ENCODE results near the gene SHB.

SHB gene

DNA sequence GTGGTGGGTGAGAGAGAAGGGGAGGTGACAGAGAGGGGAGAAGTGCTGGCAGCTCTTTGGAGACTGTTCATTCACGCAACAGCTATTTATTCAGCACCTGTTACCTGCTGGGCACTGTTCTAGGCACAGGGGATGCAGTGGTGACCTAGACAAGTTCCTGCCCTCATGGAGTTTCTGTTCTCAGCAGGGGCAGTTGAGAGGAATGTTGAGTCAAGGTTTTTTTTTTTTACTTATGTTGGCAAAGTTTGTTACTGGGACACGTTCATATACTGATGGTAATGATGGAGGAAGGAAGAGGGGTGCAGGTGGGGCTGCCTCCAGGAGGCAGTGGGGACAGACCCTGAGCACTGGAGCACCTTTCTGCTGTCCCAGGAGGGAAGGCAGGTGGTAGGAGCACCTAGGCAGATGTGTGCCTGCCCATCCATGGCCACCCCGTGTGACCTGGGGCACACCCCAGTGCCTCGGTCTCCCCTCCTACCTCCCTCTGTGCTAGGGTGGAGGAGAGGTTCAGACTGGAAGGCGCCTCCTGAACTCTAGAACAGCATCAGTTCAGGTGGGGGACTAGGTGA lies 115.7 kb downstream of the SHB start:
- Histone ChIP-seq H3K27ac (ENCODE audit: low read depth, low read length) (no peak overlapping the region), H3K9ac (ENCODE audit: low read length) (no peak overlapping the region), H3K9me3 (ENCODE audit: control insufficient read depth, insufficient read depth, low read depth, low read length) (no peaks in the 10 kb centered on the region), H3K36me3 (ENCODE audit: control insufficient read depth, insufficient read depth, low read length) (peaks cover 56% of the 10 kb centered on the region), H3K4me3 (ENCODE audit: low read depth, low read length) (no peak overlapping the region), H3K4me1 (ENCODE audit: control insufficient read depth, insufficient read depth, low read length) (peaks cover 5% of the 10 kb centered on the region; the same call in 1 of the 2 replicates), H3K27me3 (ENCODE audit: control insufficient read depth, insufficient read depth, low read length) (no peaks in the 10 kb centered on the region)

DNA sequence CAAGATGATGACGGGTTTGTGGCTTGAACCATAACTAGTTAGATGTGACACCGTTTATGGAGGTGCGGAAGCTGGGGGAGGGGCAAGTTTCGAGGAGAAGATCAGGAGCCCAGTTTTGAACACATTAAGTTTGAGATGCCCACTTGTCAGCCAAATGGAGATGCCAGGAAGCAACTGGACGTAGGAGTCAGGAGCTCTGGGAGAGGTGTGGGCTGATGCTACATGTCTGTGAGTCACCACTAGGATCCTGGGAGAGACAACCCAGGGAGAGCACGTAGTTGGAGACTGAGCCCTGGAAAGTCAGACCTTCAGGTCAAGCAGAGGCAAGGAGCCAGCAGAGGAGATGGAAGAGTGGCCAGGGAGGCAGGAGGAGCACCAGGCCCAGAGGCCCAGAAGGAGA lies 116.3 kb downstream of the SHB start:
- Histone ChIP-seq H3K27ac (ENCODE audit: low read depth, low read length) (no peak overlapping the region), H3K4me1 (ENCODE audit: control insufficient read depth, insufficient read depth, low read length) (peaks cover 5% of the 10 kb centered on the region; the same call in 1 of the 2 replicates)

DNA sequence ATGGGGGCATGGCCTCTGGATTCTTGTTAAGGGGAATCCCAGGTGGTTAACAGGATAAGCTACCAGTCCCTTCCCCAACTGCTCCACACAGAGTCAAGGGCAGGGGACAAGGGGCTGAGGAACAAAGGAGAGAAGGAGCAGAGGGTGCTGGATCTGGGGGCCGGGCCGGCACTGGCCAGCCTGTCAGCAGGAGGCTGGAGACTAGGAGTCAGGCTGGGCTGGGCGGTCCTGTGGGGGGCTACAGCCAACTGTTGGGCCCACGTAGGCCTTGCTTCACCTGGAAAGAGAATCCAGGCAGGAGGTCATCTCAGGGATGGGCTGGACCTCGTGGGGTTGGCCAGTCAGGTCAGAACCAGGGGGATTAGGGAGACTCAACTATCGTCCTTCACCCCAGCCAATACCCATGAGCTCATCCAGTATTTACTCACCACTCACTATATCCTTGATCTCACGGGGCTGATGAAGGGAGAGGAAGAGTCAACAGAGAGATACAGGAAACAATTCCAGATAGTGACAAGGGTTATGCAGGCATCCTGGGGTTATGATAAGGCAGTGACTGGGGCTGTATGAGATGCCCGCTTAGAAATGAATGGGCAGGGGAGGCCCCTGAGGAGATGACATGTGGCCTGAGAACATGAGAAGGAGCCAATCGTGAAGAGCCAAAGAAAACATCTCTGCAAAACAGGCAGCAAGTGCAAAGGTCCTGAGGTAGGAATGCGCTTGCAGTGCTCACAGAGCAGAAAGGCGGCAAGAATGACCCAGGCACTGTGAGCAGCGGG lies 117.2 kb downstream of the SHB start:
- Histone ChIP-seq H3K36me3 (ENCODE audit: control insufficient read depth, insufficient read depth, low read length) (peaks cover 69% of the 10 kb centered on the region), H3K27me3 (ENCODE audit: control insufficient read depth, insufficient read depth, low read length) (no peaks in the 10 kb centered on the region), H3K9ac (ENCODE audit: low read length) (no peak overlapping the region)

More for the DNA sequence above, 116.3 kb downstream of the SHB start:
- H3K9me3 ChIP-seq (ENCODE audit: control insufficient read depth, insufficient read depth, low read depth, low read length): no peaks in the 10 kb centered on the region
- H3K27me3 ChIP-seq (ENCODE audit: control insufficient read depth, insufficient read depth, low read length): no peaks in the 10 kb centered on the region
- peaks cover 61% of the 10 kb centered on the region for H3K36me3 ChIP-seq (ENCODE audit: control insufficient read depth, insufficient read depth, low read length)
- H3K4me3 ChIP-seq (ENCODE audit: low read depth, low read length): no peak overlapping the region
- no peak overlapping the region for H3K9ac ChIP-seq (ENCODE audit: low read length)

GRCh38 chr9:37950561-37950960 lies 118.5 kb downstream of the SHB start:
- H3K4me3 ChIP-seq (ENCODE audit: low read depth, low read length): no peak overlapping the region
- peaks cover 9% of the 10 kb centered on the region for H3K4me1 ChIP-seq (ENCODE audit: control insufficient read depth, insufficient read depth, low read length)
- H3K36me3 ChIP-seq (ENCODE audit: control insufficient read depth, insufficient read depth, low read length): peaks cover 76% of the 10 kb centered on the region
- H3K27me3 ChIP-seq (ENCODE audit: control insufficient read depth, insufficient read depth, low read length): no peaks in the 10 kb centered on the region
- H3K27ac ChIP-seq (ENCODE audit: low read depth, low read length): no peak overlapping the region
- no peaks in the 10 kb centered on the region for H3K9me3 ChIP-seq (ENCODE audit: control insufficient read depth, insufficient read depth, low read depth, low read length)
- no peak overlapping the region for H3K9ac ChIP-seq (ENCODE audit: low read length)

More for the DNA sequence above, 117.2 kb downstream of the SHB start:
- Histone ChIP-seq H3K9me3 (ENCODE audit: control insufficient read depth, insufficient read depth, low read depth, low read length) (no peaks in the 10 kb centered on the region), H3K4me1 (ENCODE audit: control insufficient read depth, insufficient read depth, low read length) (peaks cover 5% of the 10 kb centered on the region; the same call in 1 of the 2 replicates), H3K4me3 (ENCODE audit: low read depth, low read length) (no peak overlapping the region), H3K27ac (ENCODE audit: low read depth, low read length) (no peak overlapping the region)

DNA sequence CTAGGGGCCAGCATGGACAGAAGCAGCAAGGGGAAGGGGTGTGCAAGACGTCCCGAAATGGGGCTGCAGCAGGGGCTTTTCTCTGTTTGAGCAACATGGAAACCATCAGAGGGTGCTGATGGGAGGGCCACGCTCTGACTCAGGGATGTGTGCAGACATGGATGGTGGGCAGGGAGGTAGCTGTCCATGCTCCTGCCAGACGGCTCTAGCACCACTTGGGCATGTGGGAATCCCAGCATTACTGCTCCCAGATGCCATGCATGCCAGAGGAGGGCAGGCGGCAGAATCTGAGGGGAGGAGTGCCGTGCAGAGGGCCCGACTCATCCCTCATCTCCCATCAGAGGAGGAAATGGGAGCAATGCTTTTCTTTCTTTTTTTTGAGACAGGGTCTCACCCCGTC lies 119.5 kb downstream of the SHB start:
- H3K4me1 ChIP-seq (ENCODE audit: control insufficient read depth, insufficient read depth, low read length): peaks cover 19% of the 10 kb centered on the region
- no peaks in the 10 kb centered on the region for H3K27me3 ChIP-seq (ENCODE audit: control insufficient read depth, insufficient read depth, low read length)
- no peak overlapping the region for H3K9ac ChIP-seq (ENCODE audit: low read length)
- no peaks in the 10 kb centered on the region for H3K9me3 ChIP-seq (ENCODE audit: control insufficient read depth, insufficient read depth, low read depth, low read length)
- H3K27ac ChIP-seq (ENCODE audit: low read depth, low read length): no peak overlapping the region
- peaks cover 75% of the 10 kb centered on the region for H3K36me3 ChIP-seq (ENCODE audit: control insufficient read depth, insufficient read depth, low read length)
- no peak overlapping the region for H3K4me3 ChIP-seq (ENCODE audit: low read depth, low read length)

DNA sequence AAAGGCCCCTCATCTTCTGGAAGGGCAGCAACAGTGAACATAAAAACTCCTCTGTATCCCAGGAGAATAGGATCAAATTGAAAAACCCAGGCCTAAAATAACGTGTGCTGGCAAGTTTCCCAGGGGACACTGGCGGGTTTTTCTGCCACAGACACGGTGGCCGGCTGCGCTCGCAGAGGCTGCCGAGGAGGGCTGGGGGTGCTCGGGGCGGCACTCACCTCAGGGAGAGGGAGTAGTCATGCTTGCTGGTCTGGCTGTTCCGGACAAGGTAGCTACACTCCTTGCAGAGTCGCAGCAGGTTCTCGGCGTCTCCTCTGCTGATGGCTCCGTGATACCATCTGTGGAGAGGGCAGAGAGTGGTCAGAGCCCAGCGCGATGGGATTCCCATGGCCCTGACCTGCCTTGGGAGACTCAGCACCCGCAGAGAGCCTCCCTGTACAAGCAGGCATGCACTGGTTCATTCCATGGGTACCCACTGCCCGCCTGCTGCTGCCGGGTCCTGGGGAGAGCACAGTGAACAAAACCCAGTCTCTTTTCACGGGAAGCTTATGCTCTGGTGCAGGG lies 120.5 kb downstream of the SHB start:
- no peak overlapping the region for H3K9ac ChIP-seq (ENCODE audit: low read length)
- no peak overlapping the region for H3K27ac ChIP-seq (ENCODE audit: low read depth, low read length)
- H3K9me3 ChIP-seq (ENCODE audit: control insufficient read depth, insufficient read depth, low read depth, low read length): no peaks in the 10 kb centered on the region
- peaks cover 25% of the 10 kb centered on the region for H3K4me1 ChIP-seq (ENCODE audit: control insufficient read depth, insufficient read depth, low read length)
- H3K4me3 ChIP-seq (ENCODE audit: low read depth, low read length): no peak overlapping the region
- no peaks in the 10 kb centered on the region for H3K27me3 ChIP-seq (ENCODE audit: control insufficient read depth, insufficient read depth, low read length)
- H3K36me3 ChIP-seq (ENCODE audit: control insufficient read depth, insufficient read depth, low read length): peaks cover 67% of the 10 kb centered on the region

- Histone ChIP-seq H3K27ac (ENCODE audit: low read depth, low read length) (no peak overlapping the region), H3K9ac (ENCODE audit: low read length) (no peak overlapping the region), H3K36me3 (ENCODE audit: control insufficient read depth, insufficient read depth, low read length) (peaks cover 62% of the 10 kb centered on the region; the same call in 1 of the 2 replicates), H3K9me3 (ENCODE audit: control insufficient read depth, insufficient read depth, low read depth, low read length) (no peaks in the 10 kb centered on the region), H3K27me3 (ENCODE audit: control insufficient read depth, insufficient read depth, low read length) (no peaks in the 10 kb centered on the region), H3K4me1 (ENCODE audit: control insufficient read depth, insufficient read depth, low read length) (peaks cover 30% of the 10 kb centered on the region), H3K4me3 (ENCODE audit: low read depth, low read length) (no peak overlapping the region)
These were observed 121.0 kb downstream of the SHB start for GRCh38 chr9:37947977-37948376.

DNA sequence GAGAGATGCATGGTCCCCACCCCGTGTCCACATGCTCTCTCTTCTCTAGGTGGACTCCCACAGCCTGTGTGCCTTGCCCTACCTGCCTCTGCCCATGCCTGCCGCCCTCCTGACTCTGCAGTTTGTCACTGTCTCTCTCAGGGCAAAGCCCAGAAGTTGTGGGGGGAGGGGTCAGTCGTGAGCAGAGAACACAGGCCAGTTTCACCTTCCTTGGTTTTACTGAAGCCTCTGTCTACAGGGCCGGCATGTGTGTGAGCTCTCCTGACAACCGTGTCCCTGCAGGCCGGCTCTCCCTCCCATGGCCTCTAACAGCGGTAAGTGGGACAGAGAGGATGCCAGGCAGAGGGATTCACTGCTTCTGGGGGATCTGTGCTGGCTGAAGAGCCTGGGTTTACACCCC lies 121.6 kb downstream of the SHB start:
- no peaks in the 10 kb centered on the region for H3K9me3 ChIP-seq (ENCODE audit: control insufficient read depth, insufficient read depth, low read depth, low read length)
- H3K9ac ChIP-seq (ENCODE audit: low read length): no peak overlapping the region
- H3K4me3 ChIP-seq (ENCODE audit: low read depth, low read length): no peak overlapping the region
- peaks cover 30% of the 10 kb centered on the region for H3K4me1 ChIP-seq (ENCODE audit: control insufficient read depth, insufficient read depth, low read length)
- H3K27ac ChIP-seq (ENCODE audit: low read depth, low read length): no peak overlapping the region
- peaks cover 61% of the 10 kb centered on the region; the same call in 1 of the 2 replicates for H3K36me3 ChIP-seq (ENCODE audit: control insufficient read depth, insufficient read depth, low read length)
- no peaks in the 10 kb centered on the region for H3K27me3 ChIP-seq (ENCODE audit: control insufficient read depth, insufficient read depth, low read length)

DNA sequence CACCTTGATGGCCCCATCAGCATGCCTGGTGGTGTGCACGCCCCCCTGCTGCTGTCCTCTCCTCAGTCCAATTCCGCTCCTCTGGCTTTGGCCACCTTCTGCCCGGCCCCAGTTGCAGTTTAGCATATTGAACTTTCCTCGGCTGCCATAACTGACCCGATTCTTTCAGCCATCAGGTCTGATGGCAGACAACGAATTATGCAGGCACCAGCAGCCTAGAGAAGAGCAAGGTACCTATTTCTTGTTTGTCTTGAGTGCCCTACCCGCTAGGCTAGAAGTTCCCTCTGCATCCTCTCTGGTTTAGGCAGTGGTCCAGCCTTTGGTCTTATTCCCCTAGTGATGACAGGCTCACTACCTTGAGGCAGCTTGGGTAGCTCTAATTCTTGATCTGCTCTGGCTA lies 122.1 kb downstream of the SHB start:
- Histone ChIP-seq H3K27me3 (ENCODE audit: control insufficient read depth, insufficient read depth, low read length) (no peaks in the 10 kb centered on the region), H3K4me3 (ENCODE audit: low read depth, low read length) (no peak overlapping the region), H3K9me3 (ENCODE audit: control insufficient read depth, insufficient read depth, low read depth, low read length) (no peaks in the 10 kb centered on the region), H3K4me1 (ENCODE audit: control insufficient read depth, insufficient read depth, low read length) (peaks cover 30% of the 10 kb centered on the region), H3K9ac (ENCODE audit: low read length) (no peak overlapping the region), H3K27ac (ENCODE audit: low read depth, low read length) (no peak overlapping the region), H3K36me3 (ENCODE audit: control insufficient read depth, insufficient read depth, low read length) (peaks cover 56% of the 10 kb centered on the region; the same call in 1 of the 2 replicates)

DNA sequence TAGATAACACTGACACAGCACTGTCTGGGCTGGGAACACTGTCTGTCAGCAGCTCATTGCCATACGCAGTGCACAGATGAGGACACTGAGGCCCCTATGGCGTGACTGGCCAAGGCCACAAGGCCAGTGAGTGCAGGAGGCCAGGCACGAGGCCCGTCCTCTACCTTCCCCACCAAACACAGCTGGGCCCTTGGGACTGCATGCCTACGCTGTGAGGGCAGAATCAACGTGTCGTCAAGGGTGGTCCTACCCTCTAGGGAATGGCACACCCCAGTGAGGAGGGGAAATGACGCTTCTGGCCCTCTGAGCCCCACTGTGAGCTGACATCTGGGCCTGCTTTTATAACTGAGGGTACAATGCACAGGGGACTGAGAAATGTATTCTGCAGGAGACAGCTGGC lies 123.0 kb downstream of the SHB start:
- H3K27me3 ChIP-seq (ENCODE audit: control insufficient read depth, insufficient read depth, low read length): no peaks in the 10 kb centered on the region
- peaks cover 30% of the 10 kb centered on the region for H3K4me1 ChIP-seq (ENCODE audit: control insufficient read depth, insufficient read depth, low read length)
- no peaks in the 10 kb centered on the region for H3K9me3 ChIP-seq (ENCODE audit: control insufficient read depth, insufficient read depth, low read depth, low read length)
- H3K36me3 ChIP-seq (ENCODE audit: control insufficient read depth, insufficient read depth, low read length): peaks cover 46% of the 10 kb centered on the region; the same call in 1 of the 2 replicates
- H3K4me3 ChIP-seq (ENCODE audit: low read depth, low read length): no peak overlapping the region
- H3K9ac ChIP-seq (ENCODE audit: low read length): no peak overlapping the region
- H3K27ac ChIP-seq (ENCODE audit: low read depth, low read length): no peak overlapping the region
